SW 1271 (cell line): Measurements from ENCODE around the gene SIRPA.

Experiments used
- DNase-seq, 2 experiments: peaks; one replicate each; lab custom pipeline; 2025; lab: John Stamatoyannopoulos, UW

SIRPA gene

GRCh38 chr20:1894951-1895673 lies at the start of gene SIRPA:
TSS of gene SIRPA (plus strand) at chr20:1895407. CDS start at chr20:1895448, 41 bp downstream.
- peak in 1 of 2 experiments; percentile 53 for DNase-seq

GRCh38 chr20:1845701-1846100 lies 49.5 kb upstream of the SIRPA start:
- DNase-seq, result no peak

GRCh38 chr20:1846341-1846740 lies 48.9 kb upstream of the SIRPA start:
- no peak for DNase-seq

GRCh38 chr20:1846876-1847275 lies 48.3 kb upstream of the SIRPA start:
- no peak for DNase-seq

GRCh38 chr20:1847780-1848179 lies 47.4 kb upstream of the SIRPA start:
- no peak for DNase-seq

- no peak for DNase-seq
These were observed 46.8 kb upstream of the SIRPA start for GRCh38 chr20:1848373-1848772.

GRCh38 chr20:1851396-1851795 lies 43.8 kb upstream of the SIRPA start:
- DNase-seq, result no peak

GRCh38 chr20:1853473-1853872 lies 41.7 kb upstream of the SIRPA start:
- no peak for DNase-seq

GRCh38 chr20:1854246-1854645 lies 41.0 kb upstream of the SIRPA start:
- DNase-seq, result no peak

- no peak for DNase-seq
These were observed 40.1 kb upstream of the SIRPA start for GRCh38 chr20:1855109-1855508.

- DNase-seq, result no peak
These were observed 39.5 kb upstream of the SIRPA start for GRCh38 chr20:1855690-1856089.

- no peak for DNase-seq
These were observed 38.8 kb upstream of the SIRPA start for GRCh38 chr20:1856424-1856823.

GRCh38 chr20:1857466-1857865 lies 37.7 kb upstream of the SIRPA start:
- no peak for DNase-seq

- no peak for DNase-seq
These were observed 36.3 kb upstream of the SIRPA start for GRCh38 chr20:1858871-1859270.

GRCh38 chr20:1860446-1860845 lies 34.8 kb upstream of the SIRPA start:
- DNase-seq, result no peak

- no peak for DNase-seq
These were observed 33.7 kb upstream of the SIRPA start for GRCh38 chr20:1861347-1861976.

- no peak for DNase-seq
These were observed 33.1 kb upstream of the SIRPA start for GRCh38 chr20:1861996-1862662.

- DNase-seq, result no peak
These were observed 32.5 kb upstream of the SIRPA start for GRCh38 chr20:1862663-1863053.

GRCh38 chr20:1863296-1863695 lies 31.9 kb upstream of the SIRPA start:
- no peak for DNase-seq

- no peak for DNase-seq
These were observed 28.4 kb upstream of the SIRPA start for GRCh38 chr20:1866834-1867233.

- no peak for DNase-seq
These were observed 27.5 kb upstream of the SIRPA start for GRCh38 chr20:1867495-1868260.

- no peak for DNase-seq
These were observed 26.4 kb upstream of the SIRPA start for GRCh38 chr20:1868856-1869255.

- no peak for DNase-seq
These were observed 24.9 kb upstream of the SIRPA start for GRCh38 chr20:1870323-1870722.
